ENCODE data around the gene SOST. TPM values are rescaled to one million over a fixed set of nuclear protein-coding genes. Genes with fewer than 3 reads are reported as not detected.

The SOST gene
- total RNA-seq, 1 donor from 2014 or later, result not detected

- intact Hi-C loops (cut with micrococcal nuclease), result no loop called here
- H3K4me3 Mint-ChIP-seq (ENCODE audit: low read depth), result no peak overlapping the region
- no peak overlapping the region for H3K27ac Mint-ChIP-seq
- H3K36me3 Mint-ChIP-seq (ENCODE audit: low read depth), result no peaks in the 10 kb centered on the region
- H3K9me3 Mint-ChIP-seq, result no peaks in the 10 kb centered on the region
- no peak for DNase-seq (ENCODE audit: low spot score)
- H3K4me1 Mint-ChIP-seq (ENCODE audit: low read depth), result peaks cover 15% of the 10 kb centered on the region
- no peaks in the 10 kb centered on the region for H3K27me3 Mint-ChIP-seq (ENCODE audit: low read depth)
Measured at GRCh38 chr17:43723697-43724359, 34.8 kb downstream of the SOST start.

- Mint-ChIP-seq H3K27ac (no peak overlapping the region), H3K9me3 (no peaks in the 10 kb centered on the region), H3K4me1 (ENCODE audit: low read depth) (peaks cover 15% of the 10 kb centered on the region), H3K36me3 (ENCODE audit: low read depth) (no peaks in the 10 kb centered on the region), H3K4me3 (ENCODE audit: low read depth) (no peak overlapping the region), H3K27me3 (ENCODE audit: low read depth) (no peaks in the 10 kb centered on the region)
- intact Hi-C loops (cut with micrococcal nuclease), result no loop called here
- no peak for DNase-seq (ENCODE audit: low spot score)
Measured at GRCh38 chr17:43722870-43723665, 35.5 kb downstream of the SOST start.

- Mint-ChIP-seq H3K9me3 (no peaks in the 10 kb centered on the region), H3K36me3 (ENCODE audit: low read depth) (no peaks in the 10 kb centered on the region), H3K4me3 (ENCODE audit: low read depth) (no peak overlapping the region), H3K27me3 (ENCODE audit: low read depth) (no peaks in the 10 kb centered on the region), H3K27ac (no peak overlapping the region), H3K4me1 (ENCODE audit: low read depth) (peaks cover 15% of the 10 kb centered on the region)
- intact Hi-C loops (cut with micrococcal nuclease), result no loop called here
- DNase-seq (ENCODE audit: low spot score), result no peak
Measured at GRCh38 chr17:43722269-43722619, 36.3 kb downstream of the SOST start.

GRCh38 chr17:43721537-43722268 lies 36.9 kb downstream of the SOST start:
- H3K9me3 Mint-ChIP-seq, result no peaks in the 10 kb centered on the region
- peak overlapping the region; percentile 77 for H3K4me3 Mint-ChIP-seq (ENCODE audit: low read depth)
- intact Hi-C loops (cut with micrococcal nuclease), result no loop called here
- H3K27ac Mint-ChIP-seq, result no peak overlapping the region
- H3K36me3 Mint-ChIP-seq (ENCODE audit: low read depth), result no peaks in the 10 kb centered on the region
- peaks cover 15% of the 10 kb centered on the region for H3K4me1 Mint-ChIP-seq (ENCODE audit: low read depth)
- DNase-seq (ENCODE audit: low spot score), result no peak
- peaks cover 3% of the 10 kb centered on the region for H3K27me3 Mint-ChIP-seq (ENCODE audit: low read depth)

- Mint-ChIP-seq H3K27me3 (ENCODE audit: low read depth) (peaks cover 7% of the 10 kb centered on the region), H3K9me3 (no peaks in the 10 kb centered on the region), H3K4me1 (ENCODE audit: low read depth) (peaks cover 15% of the 10 kb centered on the region), H3K27ac (peak overlapping the region; percentile 94), H3K36me3 (ENCODE audit: low read depth) (no peaks in the 10 kb centered on the region), H3K4me3 (ENCODE audit: low read depth) (peak overlapping the region; percentile 84)
- intact Hi-C loops (cut with micrococcal nuclease), result no loop called here
- peak; percentile 72 for DNase-seq (ENCODE audit: low spot score)
Measured at GRCh38 chr17:43720311-43721060, 38.1 kb downstream of the SOST start.

GRCh38 chr17:43719578-43719977 lies 39.0 kb downstream of the SOST start:
- no peaks in the 10 kb centered on the region for H3K9me3 Mint-ChIP-seq

GRCh38 chr17:43718544-43718943 lies 40.0 kb downstream of the SOST start:
- Mint-ChIP-seq H3K27ac (no peak overlapping the region), H3K4me1 (ENCODE audit: low read depth) (peaks cover 25% of the 10 kb centered on the region), H3K9me3 (no peaks in the 10 kb centered on the region), H3K27me3 (ENCODE audit: low read depth) (peaks cover 21% of the 10 kb centered on the region), H3K36me3 (ENCODE audit: low read depth) (peaks cover 5% of the 10 kb centered on the region), H3K4me3 (ENCODE audit: low read depth) (no peak overlapping the region)
- no peak for DNase-seq (ENCODE audit: low spot score)
- intact Hi-C loops (cut with micrococcal nuclease), result no loop called here

More at GRCh38 chr17:43719578-43719977, 39.0 kb downstream of the SOST start:
- intact Hi-C loops (cut with micrococcal nuclease), result no loop called here
- peak overlapping the region; percentile 94 for H3K27ac Mint-ChIP-seq
- no peaks in the 10 kb centered on the region for H3K36me3 Mint-ChIP-seq (ENCODE audit: low read depth)
- no peak for DNase-seq (ENCODE audit: low spot score)
- peaks cover 18% of the 10 kb centered on the region for H3K4me1 Mint-ChIP-seq (ENCODE audit: low read depth)
- peaks cover 14% of the 10 kb centered on the region for H3K27me3 Mint-ChIP-seq (ENCODE audit: low read depth)
- peak overlapping the region; percentile 84 for H3K4me3 Mint-ChIP-seq (ENCODE audit: low read depth)

- Mint-ChIP-seq H3K27me3 (ENCODE audit: low read depth) (peaks cover 21% of the 10 kb centered on the region), H3K9me3 (no peaks in the 10 kb centered on the region), H3K4me3 (ENCODE audit: low read depth) (no peak overlapping the region), H3K27ac (no peak overlapping the region), H3K36me3 (ENCODE audit: low read depth) (peaks cover 5% of the 10 kb centered on the region), H3K4me1 (ENCODE audit: low read depth) (peaks cover 27% of the 10 kb centered on the region)
- no peak for DNase-seq (ENCODE audit: low spot score)
- intact Hi-C loops (cut with micrococcal nuclease), result no loop called here
Measured at GRCh38 chr17:43717913-43718312, 40.7 kb downstream of the SOST start.

- H3K4me3 Mint-ChIP-seq (ENCODE audit: low read depth), result peak overlapping the region; percentile 71
- intact Hi-C loops (cut with micrococcal nuclease), result no loop called here
- peaks cover 17% of the 10 kb centered on the region for H3K4me1 Mint-ChIP-seq (ENCODE audit: low read depth)
- no peak for DNase-seq (ENCODE audit: low spot score)
- peaks cover 24% of the 10 kb centered on the region for H3K27me3 Mint-ChIP-seq (ENCODE audit: low read depth)
- H3K36me3 Mint-ChIP-seq (ENCODE audit: low read depth), result peaks cover 5% of the 10 kb centered on the region
- no peaks in the 10 kb centered on the region for H3K9me3 Mint-ChIP-seq
- no peak overlapping the region for H3K27ac Mint-ChIP-seq
Measured at GRCh38 chr17:43714465-43715149, 44.0 kb downstream of the SOST start.

GRCh38 chr17:43713494-43714162 lies 45.0 kb downstream of the SOST start:
- peak overlapping the region; percentile 71 for H3K4me3 Mint-ChIP-seq (ENCODE audit: low read depth)
- peaks cover 12% of the 10 kb centered on the region for H3K4me1 Mint-ChIP-seq (ENCODE audit: low read depth)
- intact Hi-C loops (cut with micrococcal nuclease), result no loop called here
- no peaks in the 10 kb centered on the region for H3K9me3 Mint-ChIP-seq
- peaks cover 5% of the 10 kb centered on the region for H3K36me3 Mint-ChIP-seq (ENCODE audit: low read depth)
- peak; percentile 15 for DNase-seq (ENCODE audit: low spot score)
- H3K27ac Mint-ChIP-seq, result no peak overlapping the region
- peaks cover 24% of the 10 kb centered on the region for H3K27me3 Mint-ChIP-seq (ENCODE audit: low read depth)

GRCh38 chr17:43712397-43712796 lies 46.2 kb downstream of the SOST start:
- Mint-ChIP-seq H3K9me3 (no peaks in the 10 kb centered on the region), H3K4me3 (ENCODE audit: low read depth) (no peak overlapping the region), H3K27ac (no peak overlapping the region), H3K36me3 (ENCODE audit: low read depth) (peaks cover 5% of the 10 kb centered on the region), H3K4me1 (ENCODE audit: low read depth) (peaks cover 12% of the 10 kb centered on the region), H3K27me3 (ENCODE audit: low read depth) (peaks cover 24% of the 10 kb centered on the region)
- intact Hi-C loops (cut with micrococcal nuclease), result no loop called here
- DNase-seq (ENCODE audit: low spot score), result no peak

Measured in activated T-helper 2 cell treated with anti-CD3 and anti-CD28 coated beads, Interferon-gamma antibody, Interleukin-2, Interleukin-4, amounts not matched to agents 10 μg/mL and 5 μg/mL and 100 μg/mL, durations not matched to agents 14 hours and 24 hours and 36 hours (primary cell).